Fibroblast of the conjunctiva (primary cell): ENCODE data around the gene C1orf87.
A peak's percentile ranks its signal among the peaks of the same experiment; 100 is the strongest.
"Not testable (repeated sequence)": the region's sequence is repeated elsewhere in the genome, so short reads cannot be mapped to it uniquely, and the experiment has no call there.

Source experiments
- DNase-seq: peaks from one replicate; pipeline ENCODE4 v3.0.0-alpha.2; 2010; ENCODE audit warnings: low read depth

Gene C1orf87

DNA sequence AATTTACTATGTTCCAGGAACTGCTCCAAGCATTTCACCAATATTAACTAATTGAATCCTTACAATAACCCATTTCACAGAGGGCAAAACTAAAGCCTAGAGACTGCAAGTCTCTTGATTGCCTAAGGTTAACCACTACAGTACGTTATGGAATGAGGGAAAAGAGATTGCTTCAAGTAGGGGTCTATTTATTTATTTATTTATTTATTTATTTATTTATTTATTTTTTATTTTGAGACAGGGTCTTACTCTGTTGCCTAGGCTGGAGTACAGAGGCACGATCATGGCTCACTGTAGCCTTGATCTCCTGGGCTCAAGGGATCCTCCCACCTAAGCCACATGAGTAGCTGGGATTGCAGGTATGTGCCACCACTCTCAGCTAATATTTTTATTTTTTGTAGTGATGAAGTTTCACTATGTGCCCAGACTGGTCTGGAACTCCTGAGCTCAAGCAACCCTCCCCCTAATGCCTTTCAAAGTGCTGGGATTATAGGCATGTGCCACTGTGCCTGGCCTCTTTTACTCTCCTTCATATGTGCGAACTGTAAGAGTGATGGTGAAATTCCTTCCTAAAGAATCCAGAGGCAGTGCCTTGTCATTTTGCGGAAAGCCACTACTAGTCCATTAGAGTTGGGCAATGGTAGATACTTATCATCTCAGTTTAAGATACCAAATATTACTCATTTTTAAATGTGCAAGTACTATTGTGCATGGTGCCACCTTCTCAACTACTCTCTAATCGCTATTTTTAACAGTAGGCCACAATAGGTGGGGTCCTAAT, 81.3 kb downstream of the C1orf87 start:
- DNase-seq = no peak

DNA sequence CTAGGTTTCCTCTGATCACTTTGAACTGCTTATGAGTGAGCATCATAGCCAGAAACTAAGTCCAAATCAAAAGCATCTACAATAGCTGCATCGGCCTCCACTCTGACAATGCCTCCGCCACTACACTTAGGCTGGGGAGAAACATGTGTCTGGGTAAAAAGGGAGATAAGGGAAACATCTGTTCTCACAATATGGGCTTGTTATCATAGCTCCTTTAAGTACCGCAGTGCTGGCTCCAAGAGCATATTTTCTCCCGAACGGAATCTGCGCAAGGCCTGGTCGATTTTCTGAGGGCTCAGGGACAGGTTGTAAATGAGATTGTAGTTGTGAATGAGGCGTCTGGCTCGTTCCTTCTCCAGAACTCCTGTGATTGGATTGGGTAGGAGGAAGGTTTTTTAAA, 83.1 kb downstream of the C1orf87 start:
- no peak for DNase-seq

DNA sequence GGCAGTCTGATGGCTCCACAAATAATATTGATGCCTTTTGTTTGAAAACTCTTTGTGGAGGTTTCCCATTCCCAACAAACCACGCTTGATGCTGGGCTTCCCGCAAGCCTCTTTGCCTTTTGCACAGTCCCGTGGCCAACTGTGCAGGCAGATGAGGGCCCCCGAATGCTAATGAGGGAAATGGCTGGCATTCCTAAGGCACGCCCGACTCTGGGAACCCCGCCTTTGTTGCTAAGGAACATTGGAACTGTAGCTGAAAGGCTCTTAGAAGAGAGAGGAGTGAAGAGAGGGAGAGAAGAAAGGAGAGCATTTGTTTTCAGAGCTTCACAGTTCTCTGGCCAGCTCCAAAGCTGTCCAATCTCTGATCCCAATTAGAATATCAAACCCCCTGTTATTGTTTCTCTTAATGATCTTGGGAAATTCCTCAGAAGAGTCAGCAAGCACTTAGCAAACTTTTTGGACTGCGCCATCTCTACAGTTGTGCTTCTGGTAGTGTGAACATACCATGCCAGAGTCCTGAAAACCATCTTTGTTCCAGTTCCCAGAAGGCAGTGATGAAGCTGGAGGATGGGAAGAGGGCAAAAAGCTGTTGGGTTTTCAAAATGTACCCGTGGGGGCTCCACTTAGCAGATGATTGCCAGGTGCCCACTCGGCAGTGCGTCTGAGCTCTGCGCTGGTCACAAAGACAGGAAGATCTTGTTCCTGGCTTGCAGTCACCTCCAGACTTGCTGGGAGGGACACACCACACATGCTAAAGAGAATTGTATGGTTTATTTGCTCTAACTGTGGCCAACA, 86.9 kb downstream of the C1orf87 start:
- DNase-seq = peak; percentile 27

DNA sequence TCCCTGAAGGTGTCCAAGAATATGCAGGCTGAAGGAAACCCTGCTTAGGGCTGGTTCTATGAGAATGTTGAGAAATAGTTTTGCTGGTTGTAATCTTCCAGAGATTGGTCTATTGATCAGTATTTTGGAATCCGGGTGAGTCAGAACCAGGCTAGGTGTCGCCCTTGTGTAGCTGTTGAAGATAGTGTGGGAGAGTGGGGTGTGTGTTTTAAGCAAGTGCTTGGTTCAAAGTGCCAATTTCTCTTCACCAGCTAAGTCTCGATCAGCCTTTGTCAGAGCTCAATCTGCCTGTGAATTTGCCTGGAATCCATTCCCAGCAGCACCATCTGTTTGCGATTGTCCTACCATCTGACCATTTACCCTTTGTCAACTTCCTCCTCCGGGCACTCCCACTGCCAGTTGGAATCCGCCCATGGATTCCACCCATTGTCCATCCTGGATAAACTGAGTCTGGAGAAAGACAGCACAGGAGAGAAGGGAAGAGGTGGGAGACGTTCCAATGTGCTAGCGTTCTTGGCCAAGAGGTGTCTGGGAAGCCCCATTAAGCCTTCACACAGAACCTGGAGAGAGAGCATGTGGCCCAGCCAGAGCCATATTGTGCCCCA, 87.6 kb downstream of the C1orf87 start:
- no peak for DNase-seq

DNA sequence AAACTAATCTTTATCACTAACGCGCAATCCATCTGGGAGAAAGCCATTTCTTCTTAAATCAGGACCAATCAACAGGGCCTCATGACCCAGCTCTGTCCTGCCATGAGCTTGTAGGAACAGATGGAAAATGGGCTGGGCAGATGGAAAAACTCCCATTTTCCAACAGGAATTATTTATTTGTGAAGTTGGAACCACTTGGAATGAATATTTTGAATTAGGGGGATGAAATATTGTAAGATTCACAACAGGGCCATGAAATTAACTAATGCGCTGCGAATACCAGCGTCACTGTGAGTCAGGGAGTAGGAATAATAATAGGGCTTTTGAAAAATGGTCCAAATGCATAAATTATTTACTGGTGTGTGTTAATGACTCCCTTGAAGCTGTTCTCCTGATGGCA, 93.9 kb downstream of the C1orf87 start:
- DNase-seq = no peak

DNA sequence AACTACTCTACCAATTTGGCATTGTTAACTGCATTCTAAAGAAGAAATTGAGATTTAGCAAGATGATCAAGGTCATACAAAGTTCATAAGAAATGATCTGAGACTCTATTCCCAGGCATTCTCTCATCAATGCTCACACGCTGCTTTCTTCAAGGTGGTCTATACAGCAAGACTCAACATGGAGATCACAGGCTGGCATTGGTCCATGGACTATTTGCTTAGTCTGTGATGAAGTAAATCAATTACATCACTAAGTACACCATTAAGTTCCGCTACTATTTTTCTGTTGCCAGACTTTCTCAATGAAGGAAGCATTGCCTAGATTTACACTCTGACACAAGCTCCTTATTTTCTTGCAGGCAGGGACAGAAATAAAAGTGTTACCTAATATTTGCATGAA, 95.1 kb downstream of the C1orf87 start:
- no peak for DNase-seq

DNA sequence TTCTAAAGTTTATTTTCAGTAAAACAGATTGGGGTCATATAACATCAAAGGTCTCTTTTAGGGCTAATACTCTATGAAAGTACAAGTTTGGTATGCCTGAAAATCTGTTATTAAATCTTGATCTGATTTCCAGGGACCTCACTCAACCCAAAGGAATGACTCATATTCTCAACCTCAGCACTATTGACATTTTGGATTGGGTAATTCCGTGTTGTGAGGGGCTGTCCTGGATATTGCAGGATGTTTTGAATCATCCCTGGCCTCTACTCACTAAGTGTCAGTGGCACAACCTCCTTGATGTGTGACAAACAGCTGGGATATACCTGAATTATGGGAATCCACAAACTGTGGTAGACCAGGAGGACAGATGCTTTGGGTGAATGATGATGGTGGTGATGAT, 95.5 kb downstream of the C1orf87 start:
- no peak for DNase-seq

DNA sequence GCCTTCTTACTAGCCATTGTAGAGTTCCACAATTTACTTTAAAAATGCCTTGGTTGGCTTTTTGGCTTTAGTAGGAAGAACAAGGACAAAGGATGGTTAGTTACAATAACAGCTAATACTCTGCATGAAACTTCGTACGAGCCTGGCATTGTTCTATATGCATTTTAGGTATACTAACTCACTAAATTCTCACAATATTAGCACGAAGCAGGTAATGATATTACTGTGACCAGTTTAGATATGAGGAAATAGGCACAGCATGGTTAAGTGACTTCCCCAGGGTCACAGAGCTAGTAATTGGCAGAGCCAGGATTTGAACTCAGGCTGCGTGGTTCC, 96.5 kb downstream of the C1orf87 start:
- DNase-seq = no peak

DNA sequence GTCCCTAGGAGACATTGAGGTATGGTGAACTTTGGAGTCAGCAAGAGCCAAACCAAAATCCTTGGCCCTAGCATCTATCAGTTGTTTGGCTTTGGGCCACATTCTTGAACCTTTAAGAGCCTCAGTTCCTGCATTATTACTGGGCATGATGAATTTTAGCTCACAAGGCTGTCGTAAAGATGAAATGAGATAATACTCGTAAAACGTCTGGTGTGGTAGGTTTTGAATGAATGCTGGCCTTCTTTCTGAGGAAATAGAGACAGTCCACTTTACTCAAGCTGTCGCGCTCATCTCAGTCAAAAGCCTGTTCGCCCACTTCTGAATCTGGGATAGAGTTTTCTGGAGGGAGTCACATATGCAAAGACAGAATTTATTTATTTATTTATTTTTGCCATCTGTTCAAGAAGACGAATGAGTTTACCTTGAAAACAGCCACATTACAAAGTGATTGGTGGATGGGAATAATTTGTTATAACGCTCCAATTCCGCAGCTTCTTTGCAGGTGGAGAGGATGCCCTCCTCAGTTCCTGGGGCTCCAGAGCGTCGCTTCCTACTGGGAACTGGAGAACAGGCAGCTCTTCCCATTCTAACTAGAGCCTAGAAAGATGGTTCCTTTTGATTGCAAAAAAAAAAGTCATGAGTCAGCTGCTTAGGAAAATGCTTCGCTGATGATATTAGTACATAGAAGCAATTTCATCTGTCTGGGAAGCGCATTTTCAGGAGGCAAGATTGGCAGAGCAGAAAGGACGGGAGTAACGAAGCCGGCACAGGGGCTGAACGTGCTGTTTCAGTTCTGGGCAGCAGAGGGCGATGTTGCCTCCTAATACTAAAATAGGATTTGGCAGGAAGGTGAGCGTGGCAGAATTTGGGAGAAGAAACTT, 97.1 kb downstream of the C1orf87 start:
- peak; percentile 42 for DNase-seq

DNA sequence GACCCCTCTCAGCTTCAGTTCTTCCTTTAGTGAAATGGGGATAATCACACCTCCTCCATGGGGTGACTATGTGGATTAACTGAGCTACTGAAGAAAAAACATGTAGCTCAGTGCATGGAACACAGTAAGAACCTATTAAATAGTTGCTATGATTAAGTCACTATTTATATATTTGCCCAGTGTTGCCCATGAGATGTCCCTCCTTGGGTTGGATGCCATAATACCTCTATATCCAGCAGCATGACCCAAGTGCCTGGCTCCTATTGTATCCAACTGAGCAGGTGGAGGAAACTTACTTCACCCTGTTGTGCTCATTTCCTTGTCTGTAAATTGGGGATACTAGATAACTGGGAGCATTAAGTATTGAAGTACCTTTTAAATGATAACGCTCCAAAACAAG, 99.9 kb downstream of the C1orf87 start:
- DNase-seq = no peak

DNA sequence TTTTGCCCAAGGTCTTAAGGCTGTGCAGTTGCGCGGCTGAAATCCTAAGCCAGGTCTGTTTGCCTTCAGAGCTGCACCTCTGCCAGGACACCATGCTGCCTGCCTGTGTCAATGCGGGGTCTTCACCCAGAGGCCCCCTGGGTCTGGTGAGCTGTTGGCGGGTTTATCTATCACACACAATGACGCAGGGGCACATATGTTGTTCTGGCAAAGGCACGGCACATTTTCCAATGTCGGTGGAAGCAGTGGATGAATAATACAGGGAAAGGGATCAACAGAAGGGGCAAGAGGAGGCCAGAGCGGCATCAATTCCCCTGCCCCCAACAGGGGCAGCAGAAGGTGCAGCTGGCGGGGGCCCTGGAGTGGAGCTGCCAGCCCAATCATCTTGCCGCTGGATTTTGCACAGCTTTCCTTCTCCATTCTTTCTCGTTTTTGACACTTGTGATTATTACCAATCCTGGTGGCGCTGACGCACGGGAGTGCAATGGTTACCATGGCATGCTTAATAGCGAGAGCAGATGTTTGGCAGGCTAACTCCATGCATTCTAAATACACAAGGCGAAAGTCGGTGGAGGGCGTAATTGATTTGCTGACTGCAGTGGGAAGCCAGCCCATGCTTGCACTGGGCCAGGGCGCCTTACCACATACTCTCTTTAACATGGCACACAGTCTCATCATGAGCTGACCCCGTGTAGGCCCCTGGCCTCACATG, 101.2 kb downstream of the C1orf87 start:
- DNase-seq = peak; percentile 24

DNA sequence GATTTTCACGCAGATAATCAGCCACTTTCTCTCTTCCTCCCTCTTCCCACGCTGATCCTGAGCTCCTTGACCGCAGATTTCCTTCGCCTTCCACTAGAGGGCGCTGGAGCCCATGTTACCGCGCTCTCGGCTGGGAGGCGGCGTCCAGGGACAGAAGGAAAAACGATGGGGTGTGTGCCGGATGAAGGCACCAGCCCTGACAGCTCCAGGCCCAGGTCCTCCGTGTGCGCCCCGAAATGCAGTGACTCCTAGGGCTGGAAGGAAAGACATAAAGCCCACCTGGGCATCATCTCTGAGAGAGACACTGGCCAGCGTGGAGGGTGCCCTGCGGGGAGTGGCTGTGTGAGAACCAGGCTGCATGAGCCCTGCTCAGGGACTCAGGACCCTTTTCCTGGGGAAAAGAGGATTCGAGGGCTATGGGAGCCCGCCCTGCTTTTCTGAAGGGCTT, 102.1 kb downstream of the C1orf87 start:
- DNase-seq = peak; percentile 33

DNA sequence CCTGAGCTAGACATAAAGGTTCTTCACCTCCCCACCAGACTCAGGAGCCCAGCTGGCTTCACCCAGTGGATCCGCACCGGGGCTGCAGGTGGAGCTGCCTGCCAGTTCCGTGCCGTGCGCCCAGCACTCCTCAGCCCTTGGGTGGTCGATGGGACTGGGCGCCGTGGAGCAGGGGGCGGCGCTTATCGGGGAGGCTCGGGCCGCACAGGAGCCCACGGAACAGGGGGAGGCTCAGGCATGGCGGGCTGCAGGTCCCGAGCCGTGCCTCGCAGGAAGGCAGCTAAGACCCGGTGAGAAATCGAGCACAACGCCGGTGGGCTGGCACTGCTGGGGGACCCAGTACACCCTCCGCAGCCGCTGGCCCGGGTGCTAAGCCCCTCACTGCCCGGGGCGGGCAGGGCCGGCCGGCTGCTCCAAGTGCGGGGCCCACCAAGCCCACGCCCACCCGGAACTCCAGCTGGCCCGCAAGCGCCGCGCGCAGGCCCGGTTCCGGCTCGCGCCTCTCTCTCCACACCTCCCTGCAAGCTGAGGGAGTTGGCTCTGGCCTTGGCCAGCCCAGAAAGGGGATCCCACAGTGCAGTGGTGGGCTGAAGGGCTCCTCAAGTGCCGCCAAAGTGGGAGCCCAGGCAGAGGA, 103.9 kb downstream of the C1orf87 start:
- not testable (repeated sequence) for DNase-seq

DNA sequence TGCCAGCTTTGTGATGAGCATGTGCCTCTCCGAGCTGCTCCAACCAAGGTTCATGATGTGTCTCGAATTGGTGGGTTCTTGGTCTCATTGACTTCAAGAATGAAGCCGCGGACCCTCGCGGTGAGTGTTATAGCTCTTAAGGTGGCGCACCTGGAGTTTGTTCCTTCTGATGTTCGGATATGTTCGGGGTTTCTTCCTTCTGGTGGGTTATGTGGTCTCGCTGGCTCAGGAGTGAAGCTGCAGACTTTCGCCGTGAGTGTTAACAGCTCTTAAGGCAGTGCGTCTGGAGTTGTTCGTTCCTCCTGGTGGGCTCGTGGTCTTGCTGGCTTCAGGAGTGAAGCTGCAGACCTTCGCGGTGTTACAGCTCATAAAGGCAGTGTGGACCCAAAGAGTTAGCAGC, 104.8 kb downstream of the C1orf87 start:
- DNase-seq = not testable (repeated sequence)

DNA sequence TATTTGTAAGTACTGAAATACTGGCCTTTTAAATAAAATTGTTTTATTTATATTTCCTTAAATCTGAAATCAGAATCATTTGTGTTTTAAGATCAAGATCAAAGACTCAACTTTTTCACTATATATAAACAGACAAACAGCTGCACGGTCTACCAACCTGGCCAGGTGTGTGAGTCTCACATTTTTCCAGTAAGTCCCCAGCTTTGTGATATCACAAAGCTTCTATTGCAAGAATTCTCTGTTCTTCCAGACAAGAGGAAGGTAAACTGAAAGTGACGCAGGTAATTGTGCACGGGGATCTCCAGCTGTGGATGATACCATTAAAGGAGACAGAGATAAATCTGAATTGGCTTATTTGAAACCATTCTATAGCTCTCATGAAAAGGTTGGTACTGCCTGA, 105.8 kb downstream of the C1orf87 start:
- no peak for DNase-seq

DNA sequence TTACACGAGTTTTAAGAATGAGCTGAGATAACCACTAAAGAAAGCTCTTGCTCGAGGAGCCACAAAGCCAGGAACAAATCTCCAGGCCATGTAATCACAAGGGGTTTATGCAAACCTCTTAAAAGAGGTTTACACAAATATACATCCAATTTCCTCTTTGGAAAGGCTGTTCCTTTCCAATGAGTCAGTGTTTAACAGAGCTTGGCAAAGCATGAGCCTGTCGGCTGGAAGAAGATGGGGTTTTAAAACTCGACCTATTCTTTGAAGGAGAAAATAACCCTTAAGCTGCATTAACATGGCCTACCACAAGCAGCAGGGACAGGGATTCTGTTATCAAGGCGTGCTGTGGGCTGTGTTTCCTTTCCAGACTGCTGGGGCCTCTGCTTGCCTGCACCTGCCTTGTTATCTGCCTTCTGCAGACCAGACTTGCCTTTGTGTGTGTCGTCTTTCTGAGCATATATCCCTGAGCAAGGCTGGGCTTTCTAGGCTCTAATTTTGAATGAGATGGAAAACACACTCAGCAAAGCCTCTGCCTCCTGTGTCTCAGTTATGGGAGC, 106.4 kb downstream of the C1orf87 start:
- no peak for DNase-seq

DNA sequence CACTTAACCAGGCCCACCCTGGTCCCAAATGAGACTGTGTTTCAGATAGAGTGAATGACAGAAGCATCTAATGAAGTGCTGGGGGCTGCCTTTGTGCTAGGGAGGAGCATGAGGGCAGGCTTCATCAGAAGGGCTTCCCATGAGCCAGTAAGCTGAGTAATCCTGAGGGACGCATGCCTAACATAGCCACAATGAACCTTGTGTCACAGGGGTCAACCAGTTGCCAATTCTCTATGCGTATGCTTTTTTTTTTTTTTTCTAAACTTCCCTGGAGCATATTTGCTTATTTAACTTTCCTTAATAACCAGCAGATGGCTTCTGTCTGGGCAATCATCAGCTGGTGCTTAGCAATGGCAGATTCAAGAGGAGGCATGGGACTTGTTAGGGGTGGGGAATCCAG, 121.5 kb downstream of the C1orf87 start:
- DNase-seq = peak; percentile 45

DNA sequence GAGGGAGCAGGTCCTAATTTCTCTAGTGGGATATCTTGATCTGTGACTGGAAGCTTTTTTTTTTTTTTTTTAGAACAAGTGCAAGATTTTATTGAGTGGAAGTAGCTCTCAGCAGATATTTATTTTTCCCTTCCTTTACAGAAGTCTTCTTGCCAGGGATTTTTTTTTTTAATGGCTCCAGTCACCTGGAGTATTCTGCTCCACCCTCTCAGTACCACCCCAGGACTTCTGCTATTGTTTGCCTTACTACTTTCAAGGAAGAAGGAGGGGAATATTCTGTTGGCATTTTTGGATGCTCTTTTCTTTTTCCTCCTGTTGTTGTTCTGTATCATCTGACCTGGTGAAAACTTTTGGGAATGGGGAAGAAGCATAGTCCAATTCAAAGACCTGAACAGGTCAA, 123.9 kb downstream of the C1orf87 start:
- no peak for DNase-seq

DNA sequence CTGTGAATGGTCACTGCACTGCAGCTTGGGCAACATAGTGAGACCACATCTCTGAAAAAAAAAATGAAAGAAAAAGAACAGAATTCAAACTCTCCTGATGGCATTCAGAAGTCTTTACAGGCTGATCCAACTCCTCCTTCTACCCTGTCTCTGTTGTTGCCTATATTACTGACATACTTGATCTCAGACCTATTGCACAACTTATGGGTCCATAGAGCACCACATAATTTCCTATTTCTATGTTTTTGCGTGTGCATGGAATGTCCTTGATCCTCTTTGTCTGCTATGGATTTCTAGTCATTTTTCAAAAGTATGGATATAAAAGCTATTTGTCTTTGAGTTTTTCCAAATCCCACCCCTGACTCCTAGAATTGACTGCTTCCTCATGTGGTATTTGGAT, 124.6 kb downstream of the C1orf87 start:
- no peak for DNase-seq

DNA sequence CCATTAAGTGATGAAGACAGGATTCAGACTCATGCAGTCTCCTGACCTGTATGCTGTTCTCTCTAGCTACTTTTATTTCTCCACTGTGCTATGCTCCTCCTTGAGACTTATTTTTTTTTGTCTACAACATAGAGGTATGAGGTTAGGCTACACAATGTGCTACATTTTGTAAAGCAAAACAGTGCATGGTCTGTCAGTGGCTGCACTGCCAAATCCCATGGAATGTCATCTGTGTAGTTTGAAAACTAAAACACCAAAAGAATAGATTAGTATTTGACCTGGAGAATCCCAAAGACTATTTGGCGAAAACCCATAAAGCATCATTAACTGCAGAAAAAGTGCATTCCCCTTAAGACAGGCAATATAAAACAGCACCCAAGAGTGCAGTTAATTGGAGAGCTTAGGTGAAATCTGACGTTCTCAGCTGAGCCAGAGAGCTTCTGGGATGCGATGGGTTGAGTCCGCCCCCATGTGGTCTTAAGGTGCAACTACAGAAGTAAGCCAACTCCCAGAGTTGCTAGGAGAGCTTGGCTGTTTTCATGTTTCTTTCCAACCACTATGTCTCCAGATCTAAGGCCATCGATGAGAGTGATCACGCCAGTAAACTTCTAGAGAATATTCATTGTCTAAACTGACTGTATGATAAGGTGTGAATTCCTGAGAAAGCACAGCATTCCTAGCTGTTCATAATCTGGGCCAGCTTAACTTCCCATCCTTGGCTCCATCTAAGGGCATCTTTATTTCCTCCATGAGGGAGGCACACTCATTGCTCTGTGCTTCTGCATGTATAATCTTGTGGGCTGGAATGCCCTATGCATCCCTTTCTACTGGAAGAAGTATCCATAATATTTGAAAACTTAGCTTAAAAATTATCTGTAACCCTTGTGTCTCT, 126.3 kb downstream of the C1orf87 start:
- DNase-seq = peak; percentile 56
